IPS-18a (cell line): Measurements from ENCODE around the gene LRRC4.

Experiments
- H3K27ac ChIP-seq: one replicate; pipeline ENCODE4 v1.5.1; 2013; ENCODE audit warnings: low read length
- H3K27me3 ChIP-seq: one replicate; pipeline ENCODE4 v1.6.1; 2013; ENCODE audit warnings: mild to moderate bottlenecking, low read length; ENCODE audit not compliant: control insufficient read depth, insufficient read depth
- H3K36me3 ChIP-seq: one replicate; pipeline ENCODE4 v1.6.1; 2013; ENCODE audit warnings: low read depth, low read length; ENCODE audit not compliant: control insufficient read depth
- H3K4me1 ChIP-seq: one replicate; pipeline ENCODE4 v1.6.1; 2013; ENCODE audit warnings: low read depth, low read length; ENCODE audit not compliant: control insufficient read depth
- H3K4me3 ChIP-seq: one replicate; pipeline ENCODE4 v1.5.1; 2013; ENCODE audit warnings: low read length
- H3K9ac ChIP-seq: one replicate; pipeline ENCODE4 v1.6.1; 2013; ENCODE audit warnings: mild to moderate bottlenecking, low read length, moderate library complexity
- H3K9me3 ChIP-seq: one replicate; pipeline ENCODE4 v1.6.1; 2013; ENCODE audit warnings: low read depth, low read length; ENCODE audit not compliant: control insufficient read depth

Gene LRRC4

GRCh38 chr7:128027485-128027980 is 3.7 kb downstream of the LRRC4 start:
- Histone ChIP-seq H3K4me3 (peak overlapping the region; percentile 32), H3K9me3 (no peaks in the 10 kb centered on the region), H3K27me3 (peaks cover 20% of the 10 kb centered on the region), H3K4me1 (peaks cover 25% of the 10 kb centered on the region), H3K9ac (no peak overlapping the region), H3K36me3 (peaks cover 10% of the 10 kb centered on the region), H3K27ac (no peak overlapping the region)

GRCh38 chr7:128026551-128026950 is 4.7 kb downstream of the LRRC4 start:
- Histone ChIP-seq H3K9ac (no peak overlapping the region), H3K36me3 (peaks cover 10% of the 10 kb centered on the region), H3K4me3 (no peak overlapping the region), H3K4me1 (peaks cover 28% of the 10 kb centered on the region), H3K27ac (no peak overlapping the region), H3K9me3 (no peaks in the 10 kb centered on the region), H3K27me3 (peaks cover 19% of the 10 kb centered on the region)

- H3K27ac ChIP-seq, result no peak overlapping the region
- peaks cover 19% of the 10 kb centered on the region for H3K27me3 ChIP-seq
- peaks cover 10% of the 10 kb centered on the region for H3K36me3 ChIP-seq
- H3K4me3 ChIP-seq, result no peak overlapping the region
- no peak overlapping the region for H3K9ac ChIP-seq
- H3K4me1 ChIP-seq, result peaks cover 28% of the 10 kb centered on the region
- H3K9me3 ChIP-seq, result no peaks in the 10 kb centered on the region
These were observed 5.4 kb downstream of the LRRC4 start for GRCh38 chr7:128025819-128026218.

- peaks cover 28% of the 10 kb centered on the region for H3K4me1 ChIP-seq
- H3K27me3 ChIP-seq, result peaks cover 16% of the 10 kb centered on the region
- no peaks in the 10 kb centered on the region for H3K9me3 ChIP-seq
- no peak overlapping the region for H3K27ac ChIP-seq
- peaks cover 10% of the 10 kb centered on the region for H3K36me3 ChIP-seq
- H3K9ac ChIP-seq, result no peak overlapping the region
- no peak overlapping the region for H3K4me3 ChIP-seq
These were observed 5.9 kb downstream of the LRRC4 start for GRCh38 chr7:128025380-128025779.

GRCh38 chr7:128024151-128024550 is 7.1 kb downstream of the LRRC4 start:
- peaks cover 30% of the 10 kb centered on the region for H3K4me1 ChIP-seq
- peaks cover 4% of the 10 kb centered on the region for H3K27me3 ChIP-seq
- no peak overlapping the region for H3K9ac ChIP-seq
- H3K9me3 ChIP-seq, result no peaks in the 10 kb centered on the region
- H3K36me3 ChIP-seq, result peaks cover 4% of the 10 kb centered on the region
- no peak overlapping the region for H3K4me3 ChIP-seq
- H3K27ac ChIP-seq, result no peak overlapping the region

GRCh38 chr7:128022631-128023532 is 8.4 kb downstream of the LRRC4 start:
- no peaks in the 10 kb centered on the region for H3K27me3 ChIP-seq
- H3K9ac ChIP-seq, result no peak overlapping the region
- no peak overlapping the region for H3K4me3 ChIP-seq
- no peaks in the 10 kb centered on the region for H3K9me3 ChIP-seq
- no peak overlapping the region for H3K27ac ChIP-seq
- peaks cover 41% of the 10 kb centered on the region for H3K4me1 ChIP-seq
- no peaks in the 10 kb centered on the region for H3K36me3 ChIP-seq

GRCh38 chr7:128021366-128021765 is 9.9 kb downstream of the LRRC4 start:
- H3K27ac ChIP-seq, result no peak overlapping the region

GRCh38 chr7:128020159-128020558 is 11.1 kb downstream of the LRRC4 start:
- no peaks in the 10 kb centered on the region for H3K36me3 ChIP-seq
- H3K4me1 ChIP-seq, result peaks cover 36% of the 10 kb centered on the region
- H3K9ac ChIP-seq, result no peak overlapping the region
- no peak overlapping the region for H3K27ac ChIP-seq
- no peaks in the 10 kb centered on the region for H3K27me3 ChIP-seq
- no peaks in the 10 kb centered on the region for H3K9me3 ChIP-seq
- no peak overlapping the region for H3K4me3 ChIP-seq

More at GRCh38 chr7:128021366-128021765, 9.9 kb downstream of the LRRC4 start:
- Histone ChIP-seq H3K4me3 (no peak overlapping the region), H3K4me1 (peaks cover 36% of the 10 kb centered on the region), H3K36me3 (no peaks in the 10 kb centered on the region), H3K27me3 (no peaks in the 10 kb centered on the region), H3K9ac (no peak overlapping the region), H3K9me3 (no peaks in the 10 kb centered on the region)

- Histone ChIP-seq H3K9ac (no peak overlapping the region), H3K27ac (no peak overlapping the region), H3K9me3 (no peaks in the 10 kb centered on the region), H3K4me3 (no peak overlapping the region), H3K4me1 (peaks cover 36% of the 10 kb centered on the region), H3K27me3 (no peaks in the 10 kb centered on the region), H3K36me3 (no peaks in the 10 kb centered on the region)
These were observed 11.9 kb downstream of the LRRC4 start for GRCh38 chr7:128019288-128019687.

- H3K9me3 ChIP-seq, result no peaks in the 10 kb centered on the region
- H3K4me1 ChIP-seq, result peaks cover 36% of the 10 kb centered on the region
- no peak overlapping the region for H3K27ac ChIP-seq
- H3K4me3 ChIP-seq, result no peak overlapping the region
- no peaks in the 10 kb centered on the region for H3K27me3 ChIP-seq
- no peak overlapping the region for H3K9ac ChIP-seq
- H3K36me3 ChIP-seq, result no peaks in the 10 kb centered on the region
These were observed 13.1 kb downstream of the LRRC4 start for GRCh38 chr7:128017862-128018845.

- Histone ChIP-seq H3K27ac (no peak overlapping the region), H3K4me3 (no peak overlapping the region), H3K4me1 (peaks cover 35% of the 10 kb centered on the region), H3K36me3 (no peaks in the 10 kb centered on the region), H3K27me3 (no peaks in the 10 kb centered on the region), H3K9me3 (no peaks in the 10 kb centered on the region), H3K9ac (no peak overlapping the region)
These were observed 13.8 kb downstream of the LRRC4 start for GRCh38 chr7:128017460-128017859.
